ENCODE data around the gene PIM3. TPM values are rescaled to one million over a fixed set of nuclear protein-coding genes. Genes with fewer than 3 reads are reported as not detected.
"Not testable (repeated sequence)": the region's sequence is repeated elsewhere in the genome, so short reads cannot be mapped to it uniquely, and the experiment has no call there.

The PIM3 gene
- total RNA-seq, 1 donor from 2014 or later = 75.0 TPM

- no peak for DNase-seq (ENCODE audit: low spot score)
Measured at GRCh38 chr22:49983148-49984042, 22.8 kb downstream of the PIM3 start.

- no peak for DNase-seq (ENCODE audit: low spot score)
Measured at GRCh38 chr22:49986325-49986724, 25.8 kb downstream of the PIM3 start.

GRCh38 chr22:49989826-49990225, 29.3 kb downstream of the PIM3 start:
- DNase-seq (ENCODE audit: low spot score) = not testable (repeated sequence)

GRCh38 chr22:49991167-49991566, 30.6 kb downstream of the PIM3 start:
- DNase-seq (ENCODE audit: low spot score) = no peak

GRCh38 chr22:49991907-49992533, 31.4 kb downstream of the PIM3 start:
- DNase-seq (ENCODE audit: low spot score) = no peak

GRCh38 chr22:49992921-49993648, 32.5 kb downstream of the PIM3 start:
- DNase-seq (ENCODE audit: low spot score) = peak; percentile 39

GRCh38 chr22:49993649-49994360, 33.2 kb downstream of the PIM3 start:
- no peak for DNase-seq (ENCODE audit: low spot score)

- no peak for DNase-seq (ENCODE audit: low spot score)
Measured at GRCh38 chr22:49994361-49995040, 33.9 kb downstream of the PIM3 start.

GRCh38 chr22:49995041-49995360, 34.4 kb downstream of the PIM3 start:
- no peak for DNase-seq (ENCODE audit: low spot score)

- DNase-seq (ENCODE audit: low spot score) = no peak
Measured at GRCh38 chr22:49995361-49996118, 35.0 kb downstream of the PIM3 start.

GRCh38 chr22:49996119-49996517, 35.5 kb downstream of the PIM3 start:
- no peak for DNase-seq (ENCODE audit: low spot score)

GRCh38 chr22:49996518-49997250, 36.1 kb downstream of the PIM3 start:
- DNase-seq (ENCODE audit: low spot score) = no peak

- no peak for DNase-seq (ENCODE audit: low spot score)
Measured at GRCh38 chr22:49997251-49997599, 36.7 kb downstream of the PIM3 start.

- DNase-seq (ENCODE audit: low spot score) = no peak
Measured at GRCh38 chr22:49997932-49998717, 37.6 kb downstream of the PIM3 start.

- DNase-seq (ENCODE audit: low spot score) = no peak
Measured at GRCh38 chr22:49998718-49999062, 38.1 kb downstream of the PIM3 start.

GRCh38 chr22:49999063-49999945, 38.7 kb downstream of the PIM3 start:
- no peak for DNase-seq (ENCODE audit: low spot score)

- no peak for DNase-seq (ENCODE audit: low spot score)
Measured at GRCh38 chr22:49999946-50000586, 39.5 kb downstream of the PIM3 start.
